BJ (cell line): ENCODE measurements around the gene MRM2. TPM values are rescaled to one million over a fixed set of nuclear protein-coding genes. Genes with fewer than 3 reads are reported as not detected.

Source experiments
- CTCF ChIA-PET: fragments of 350-600 bp; formaldehyde crosslinking; extraction: SDS; loops from one replicate; lab custom pipeline; 2021; ENCODE audit warnings: antibody characterized with exemption, inconsistent platforms; lab: Yijun Ruan, JAX
- POLR2A ChIA-PET: fragments of 300-600 bp; sonication (Branson Sonifier 250); formaldehyde crosslinking; extraction: SDS; loops from one replicate; lab custom pipeline; 2021; ENCODE audit warnings: antibody characterized with exemption; lab: Charles Lee
- DNase-seq: peaks from one replicate; pipeline ENCODE4 v3.0.0-alpha.2; 2011; ENCODE audit warnings: low read depth
- H3K27me3 ChIP-seq: 2 replicates; pipeline ENCODE4 v1.6.0; 2011; ENCODE audit warnings: low read length; ENCODE audit not compliant: control insufficient read depth, insufficient read depth
- H3K36me3 ChIP-seq: 2 replicates; pipeline ENCODE4 v1.5.1; 2011; ENCODE audit warnings: low read length; ENCODE audit not compliant: control insufficient read depth, insufficient read depth
- H3K4me3 ChIP-seq: 2 replicates; pipeline ENCODE4 v1.5.1; 2011; ENCODE audit warnings: low read depth, mild to moderate bottlenecking, control low read depth, low read length
- polyA plus RNA-seq: library from polyadenylated mRNA; depleted of rRNA; stranded (reverse); fragments of >200 nt; gene quantifications from 2 replicates; pipeline ENCODE4 v1.2.3, GENCODE V29; 2011
- TF ChIP-seq, protein P1 (sequence below): IDR thresholded peaks from 2 replicates; pipeline ENCODE4 v1.5.1; 2011; ENCODE audit warnings: low read depth, mild to moderate bottlenecking, control low read depth, inconsistent platforms, low read length, moderate library complexity; ENCODE audit not compliant: insufficient read depth

The MRM2 gene
- polyA plus RNA-seq, 1 experiment, result 27.3 TPM

GRCh38 chr7:2261611-2262010 lies 19.6 kb upstream of the MRM2 start:
- ChIA-PET CTCF (interaction anchor here (1.3 to 3.2 kb wide), 2 partner anchors 13 to 86 kb away, joined by 4 to 11 read pairs; no protein-coding TSS in a partner anchor), POLR2A (no interaction called here)
- TF ChIP-seq, protein P1, sequence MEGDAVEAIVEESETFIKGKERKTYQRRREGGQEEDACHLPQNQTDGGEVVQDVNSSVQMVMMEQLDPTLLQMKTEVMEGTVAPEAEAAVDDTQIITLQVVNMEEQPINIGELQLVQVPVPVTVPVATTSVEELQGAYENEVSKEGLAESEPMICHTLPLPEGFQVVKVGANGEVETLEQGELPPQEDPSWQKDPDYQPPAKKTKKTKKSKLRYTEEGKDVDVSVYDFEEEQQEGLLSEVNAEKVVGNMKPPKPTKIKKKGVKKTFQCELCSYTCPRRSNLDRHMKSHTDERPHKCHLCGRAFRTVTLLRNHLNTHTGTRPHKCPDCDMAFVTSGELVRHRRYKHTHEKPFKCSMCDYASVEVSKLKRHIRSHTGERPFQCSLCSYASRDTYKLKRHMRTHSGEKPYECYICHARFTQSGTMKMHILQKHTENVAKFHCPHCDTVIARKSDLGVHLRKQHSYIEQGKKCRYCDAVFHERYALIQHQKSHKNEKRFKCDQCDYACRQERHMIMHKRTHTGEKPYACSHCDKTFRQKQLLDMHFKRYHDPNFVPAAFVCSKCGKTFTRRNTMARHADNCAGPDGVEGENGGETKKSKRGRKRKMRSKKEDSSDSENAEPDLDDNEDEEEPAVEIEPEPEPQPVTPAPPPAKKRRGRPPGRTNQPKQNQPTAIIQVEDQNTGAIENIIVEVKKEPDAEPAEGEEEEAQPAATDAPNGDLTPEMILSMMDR, result no peak
- H3K27me3 ChIP-seq, result no peaks in the 10 kb centered on the region
- DNase-seq, result no peak
- no peak overlapping the region for H3K4me3 ChIP-seq
- H3K36me3 ChIP-seq, result peaks cover 12% of the 10 kb centered on the region

DNA sequence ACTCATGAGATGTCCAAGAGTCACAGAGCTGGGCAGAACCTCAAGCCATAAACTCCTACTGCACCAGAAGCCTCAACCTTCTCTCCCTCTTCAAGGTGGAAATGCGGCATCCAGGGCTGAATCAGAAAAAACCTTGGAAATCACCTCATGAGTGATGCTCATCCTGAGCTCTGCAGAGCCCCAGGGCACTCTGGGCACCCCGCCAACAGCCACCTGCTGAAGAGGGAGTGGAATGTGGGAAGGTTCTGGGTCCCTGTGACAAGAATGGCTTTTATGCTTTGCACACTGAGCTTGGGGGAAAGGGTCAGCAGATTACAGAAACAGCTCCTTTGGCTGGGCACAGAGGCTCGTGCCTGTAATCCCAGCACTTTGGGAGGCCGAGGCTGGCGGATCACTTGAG lies 18.8 kb upstream of the MRM2 start:
- Histone ChIP-seq H3K4me3 (no peak overlapping the region), H3K36me3 (peaks cover 12% of the 10 kb centered on the region), H3K27me3 (no peaks in the 10 kb centered on the region)
- CTCF ChIA-PET, result interaction anchor here (1.3 to 3.2 kb wide), 2 partner anchors 12 to 87 kb away, joined by 4 to 11 read pairs; no protein-coding TSS in a partner anchor
- no peak for DNase-seq
- TF ChIP-seq, protein P1, result no peak
- POLR2A ChIA-PET, result interaction anchor here (0.6 kb wide), 1 partner anchor 12 kb away, joined by 3 read pairs; no protein-coding TSS in a partner anchor

DNA sequence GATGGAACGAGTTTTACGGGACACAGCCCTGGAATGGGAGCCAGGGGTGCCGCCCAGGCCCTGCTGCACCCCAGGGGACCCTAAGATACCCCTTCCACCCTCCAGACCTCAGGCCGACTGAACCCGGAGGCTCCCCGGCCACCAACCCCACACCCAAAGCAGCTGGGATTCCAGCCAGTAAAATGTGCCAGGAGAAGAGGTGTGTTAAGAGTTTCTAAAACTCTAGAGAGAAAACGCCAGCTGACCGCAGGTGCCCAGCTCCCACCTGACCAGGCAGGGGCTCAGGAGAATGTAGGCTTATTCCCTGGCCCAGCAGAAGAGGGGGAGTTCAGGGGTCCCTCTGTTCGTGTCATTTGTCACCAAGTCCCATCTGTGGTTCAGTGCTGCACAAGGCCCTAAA lies 17.5 kb upstream of the MRM2 start:
- no peak overlapping the region for H3K4me3 ChIP-seq
- TF ChIP-seq, protein P1, result no peak
- ChIA-PET CTCF (interaction anchor here (3.2 kb wide), 1 partner anchor 11 kb away, joined by 11 read pairs; no protein-coding TSS in a partner anchor), POLR2A (no interaction called here)
- DNase-seq, result no peak
- peaks cover 18% of the 10 kb centered on the region for H3K36me3 ChIP-seq
- no peaks in the 10 kb centered on the region for H3K27me3 ChIP-seq

DNA sequence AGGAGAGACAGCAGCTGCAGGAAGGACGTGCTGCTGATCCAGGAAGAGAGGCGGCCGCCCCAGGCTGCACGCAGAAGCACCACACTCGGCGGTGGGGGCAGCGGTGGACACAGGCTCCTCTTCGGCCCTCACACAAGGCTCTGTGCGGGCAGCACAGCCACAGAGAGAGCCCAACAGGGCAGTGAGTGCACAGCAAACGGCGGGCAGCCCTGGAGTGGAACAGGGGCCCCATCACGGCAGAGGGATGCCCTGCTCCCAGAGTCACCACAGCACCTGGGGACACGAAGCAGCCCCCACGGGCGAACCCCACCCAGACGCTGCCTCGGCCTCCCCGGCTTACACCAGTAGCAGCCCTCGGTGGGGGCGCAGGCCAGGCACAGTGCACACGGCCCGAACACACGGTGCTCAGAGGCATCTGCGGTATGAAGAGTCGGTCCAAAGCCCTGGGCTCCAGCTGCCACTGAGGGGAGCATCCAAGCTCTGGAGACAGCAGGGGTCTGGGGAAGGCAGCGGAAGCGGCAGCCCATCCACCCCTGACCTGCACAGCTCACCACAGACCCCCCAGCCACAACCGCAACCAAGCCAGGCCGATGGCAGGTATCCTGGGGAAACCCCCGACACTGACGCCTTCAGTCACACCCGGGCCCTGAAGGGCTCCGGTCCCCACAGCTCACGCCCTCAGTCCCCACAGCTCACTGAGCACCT lies 16.8 kb upstream of the MRM2 start:
- ChIA-PET CTCF (interaction anchor here (0.6 to 3.2 kb wide), 2 partner anchors 10 to 72 kb away, joined by 4 to 11 read pairs; no protein-coding TSS in a partner anchor), POLR2A (no interaction called here)
- Histone ChIP-seq H3K36me3 (peaks cover 16% of the 10 kb centered on the region), H3K27me3 (no peaks in the 10 kb centered on the region), H3K4me3 (no peak overlapping the region)
- DNase-seq, result no peak
- TF ChIP-seq, protein P1, result no peak

GRCh38 chr7:2257651-2258050 lies 15.6 kb upstream of the MRM2 start:
- ChIA-PET POLR2A (no interaction called here), CTCF (no interaction called here)
- no peak overlapping the region for H3K4me3 ChIP-seq
- no peaks in the 10 kb centered on the region for H3K27me3 ChIP-seq
- DNase-seq, result no peak
- H3K36me3 ChIP-seq, result peaks cover 15% of the 10 kb centered on the region
- TF ChIP-seq, protein P1, result no peak
